OCI-M2 (cell line): Measurements from ENCODE around the gene LSM4.

ENCODE experiments used
- DNase-seq: peaks from one replicate; lab custom pipeline; 2025; ENCODE audit not compliant: unreplicated experiment; lab: John Stamatoyannopoulos, UW

The LSM4 gene

DNA sequence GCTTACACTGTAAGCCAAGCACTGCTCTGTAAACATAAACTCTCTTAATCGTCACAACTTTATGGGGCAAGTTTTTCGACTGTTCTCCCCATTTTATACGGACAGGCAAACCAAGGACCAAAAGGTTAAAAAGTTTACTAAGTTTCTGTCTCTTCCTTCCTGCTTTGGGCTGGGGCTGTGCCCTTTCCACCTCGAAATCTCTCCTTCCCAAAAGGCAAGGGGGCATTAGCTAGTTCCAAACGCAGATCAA, 43.7 kb downstream of the LSM4 start:
- no peak for DNase-seq

GRCh38 chr19:18278521-18279265, 44.2 kb downstream of the LSM4 start:
- no peak for DNase-seq

DNA sequence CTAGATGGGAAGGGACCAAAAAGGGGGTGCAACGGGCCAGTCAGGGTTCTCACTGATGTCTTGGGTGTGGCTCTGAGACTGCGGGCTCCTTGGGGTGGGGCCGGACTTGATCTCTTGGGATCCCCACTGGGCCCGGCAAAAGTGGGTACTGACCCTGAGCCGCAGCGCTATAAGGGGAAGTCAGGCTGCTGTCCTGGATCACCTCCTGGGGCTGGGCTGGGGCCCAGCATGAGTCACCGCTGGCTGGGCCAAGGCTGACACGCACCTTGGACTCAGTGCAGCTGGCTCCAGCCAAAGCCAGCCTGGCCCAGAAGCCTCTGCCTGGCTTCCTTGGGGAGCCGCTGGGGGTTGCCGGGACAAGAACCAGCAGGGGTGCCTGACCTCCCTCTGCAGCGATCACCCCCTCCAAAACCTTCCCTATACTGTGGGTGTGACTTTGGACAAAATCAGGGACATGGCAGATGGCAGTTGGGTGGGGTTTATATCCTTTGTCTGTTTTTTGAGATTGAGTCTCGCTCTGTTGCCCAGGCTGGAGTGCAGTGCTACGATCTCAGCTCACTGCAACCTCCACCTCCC, 48.0 kb downstream of the LSM4 start:
- no peak for DNase-seq

- DNase-seq = no peak
Measured at GRCh38 chr19:18274219-18274780, 48.6 kb downstream of the LSM4 start, which contains the start of gene IQCN. Gene IQCN (minus strand): TSS chr19:18274452. CDS start chr19:18269478, 4,974 bp downstream.

DNA sequence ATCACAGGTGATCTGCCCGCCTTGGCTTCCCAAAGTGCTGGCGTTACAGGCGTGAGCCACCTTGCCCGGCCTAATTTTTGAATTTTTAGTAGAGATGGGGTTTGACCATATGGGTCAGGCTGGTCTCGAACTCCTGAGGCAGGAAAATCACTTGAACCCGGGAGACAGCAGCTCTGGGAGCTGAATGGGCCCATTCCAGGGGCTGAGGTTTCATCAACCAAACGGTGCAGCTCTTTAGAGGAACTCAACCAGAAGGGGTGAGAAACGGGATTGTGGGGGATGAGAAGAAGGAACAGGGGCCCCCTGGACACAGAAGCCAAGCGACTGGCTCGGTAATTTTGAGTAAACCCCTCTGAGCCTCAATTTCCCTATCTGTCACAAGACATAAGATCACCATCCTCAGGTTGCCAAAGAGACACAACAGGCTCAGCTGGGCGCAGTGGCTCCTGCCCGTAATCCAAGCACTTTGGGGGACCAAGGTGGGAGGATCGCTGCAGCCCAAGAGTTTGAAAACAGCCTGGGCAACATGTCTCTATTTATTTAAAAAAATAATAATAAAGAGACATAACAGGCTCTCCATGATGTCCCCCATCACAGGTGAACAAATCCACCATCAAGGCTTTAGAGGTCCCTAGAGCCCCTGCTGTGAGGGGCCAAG, 49.2 kb downstream of the LSM4 start:
- no peak for DNase-seq

DNA sequence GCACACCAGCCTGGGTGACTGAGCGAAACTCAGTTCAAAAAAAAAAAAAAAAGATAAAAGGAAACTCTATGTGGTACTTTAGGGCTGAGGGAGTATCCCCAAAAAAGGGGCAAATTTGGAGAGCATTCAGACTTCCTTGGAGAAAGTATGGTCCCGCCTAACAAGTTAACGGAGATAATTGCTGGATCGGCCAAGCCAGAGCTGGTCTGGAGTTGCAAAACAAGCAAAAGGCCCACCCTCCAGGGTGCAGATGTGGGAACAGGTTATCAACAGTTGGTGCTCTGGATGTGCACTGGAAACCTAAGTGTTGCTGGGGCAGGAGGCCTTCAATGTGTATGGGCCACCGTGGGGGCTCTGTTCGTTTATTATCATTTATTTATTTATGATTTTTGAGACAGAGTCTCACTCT, 51.4 kb downstream of the LSM4 start:
- no peak for DNase-seq

GRCh38 chr19:18270326-18270725, 52.5 kb downstream of the LSM4 start:
- no peak for DNase-seq

DNA sequence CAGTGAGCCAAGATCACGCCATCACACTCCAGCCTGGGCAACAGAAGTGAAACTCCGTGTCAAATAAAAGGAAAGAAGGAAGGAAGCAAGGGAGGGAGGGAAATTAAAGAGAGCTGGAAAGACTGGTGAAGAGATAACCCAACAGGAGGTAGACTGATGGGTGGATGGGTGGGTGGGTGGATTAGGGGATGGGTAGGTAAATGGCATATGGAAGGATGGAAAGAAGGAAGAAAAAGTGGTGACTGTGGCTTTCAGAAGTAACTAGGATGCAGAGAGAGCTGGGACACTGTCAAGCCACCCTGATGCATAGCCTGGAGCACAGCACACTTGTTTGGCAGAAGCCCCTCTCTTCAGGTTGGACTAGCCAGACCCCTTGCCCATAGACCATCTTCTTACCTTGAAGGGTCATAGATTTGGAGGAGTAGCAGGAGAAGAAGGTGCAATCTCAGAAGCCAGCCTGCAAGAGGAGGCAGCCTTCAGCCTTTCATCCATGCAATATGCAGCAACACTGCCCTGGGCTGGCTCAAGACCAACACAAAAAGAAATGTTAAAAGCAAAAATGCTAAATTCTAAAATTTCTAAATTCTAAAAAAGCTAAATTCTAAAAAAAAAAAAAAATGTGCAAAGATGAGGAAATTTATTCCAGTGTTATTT, 53.7 kb downstream of the LSM4 start:
- no peak for DNase-seq

GRCh38 chr19:18266771-18267686, 55.8 kb downstream of the LSM4 start:
- no peak for DNase-seq

- no peak for DNase-seq
Measured at GRCh38 chr19:18265582-18265981, 57.3 kb downstream of the LSM4 start.

DNA sequence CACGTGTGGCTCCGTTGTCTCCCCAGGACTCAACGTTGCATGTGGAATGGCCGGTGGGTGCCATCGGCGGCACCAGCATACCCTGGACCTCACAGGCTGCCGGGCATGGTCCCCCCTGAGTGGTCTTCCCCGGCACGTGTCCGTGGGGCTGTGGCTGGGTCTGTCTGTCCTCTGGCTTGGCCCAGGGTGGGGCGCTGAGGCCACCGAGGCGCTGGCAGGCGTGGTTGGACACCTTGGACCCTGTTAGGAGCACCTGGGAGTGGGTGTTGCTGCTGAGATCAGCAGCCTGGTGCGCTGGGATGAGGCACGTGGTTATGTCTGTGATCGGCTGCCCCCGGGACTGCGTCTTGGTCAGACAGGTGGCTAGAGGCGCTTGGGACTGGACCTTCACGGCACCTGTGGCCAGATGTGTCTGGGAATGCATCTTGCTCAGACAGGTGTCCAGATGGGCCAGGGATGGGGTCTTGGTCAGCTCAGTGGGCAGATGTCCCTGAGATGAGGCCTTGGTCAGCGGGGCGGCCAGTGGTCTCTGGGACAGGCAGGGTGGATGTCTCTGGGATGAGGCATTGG, 57.8 kb downstream of the LSM4 start:
- DNase-seq = no peak

DNA sequence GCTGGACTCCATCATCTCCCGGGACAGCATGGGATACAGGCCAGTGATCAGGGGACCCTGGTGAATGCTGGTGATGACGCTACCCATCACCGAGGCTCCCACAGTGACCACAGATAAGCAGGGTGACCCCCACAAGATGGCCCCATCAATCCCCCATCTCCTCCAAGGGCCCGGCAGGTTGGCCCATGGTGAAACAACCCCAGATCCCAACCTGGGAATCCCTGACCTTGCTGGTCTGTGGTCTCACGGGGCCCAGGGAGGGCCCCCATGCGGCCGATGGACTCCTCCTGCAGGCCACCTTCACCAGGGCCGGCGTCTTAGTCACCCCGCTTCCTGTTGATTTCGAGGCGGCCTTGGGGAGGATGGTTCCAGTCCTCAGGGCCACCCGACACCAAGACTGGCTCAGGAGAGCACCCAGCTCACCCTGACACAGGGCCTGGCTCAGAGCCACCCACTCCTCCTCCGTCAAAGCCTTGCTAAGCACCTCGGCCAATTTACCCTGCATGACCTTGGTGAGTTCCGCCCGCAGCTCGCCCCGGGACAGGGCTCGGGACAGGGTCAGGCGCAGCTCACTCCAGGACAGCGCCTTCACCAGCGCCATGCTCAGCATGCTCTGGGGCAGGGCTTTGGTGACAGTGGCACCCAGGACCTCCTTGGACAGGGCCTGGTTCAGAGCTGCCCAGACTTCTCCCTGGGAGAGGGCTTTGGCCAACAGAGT, 58.6 kb downstream of the LSM4 start:
- DNase-seq = no peak

DNA sequence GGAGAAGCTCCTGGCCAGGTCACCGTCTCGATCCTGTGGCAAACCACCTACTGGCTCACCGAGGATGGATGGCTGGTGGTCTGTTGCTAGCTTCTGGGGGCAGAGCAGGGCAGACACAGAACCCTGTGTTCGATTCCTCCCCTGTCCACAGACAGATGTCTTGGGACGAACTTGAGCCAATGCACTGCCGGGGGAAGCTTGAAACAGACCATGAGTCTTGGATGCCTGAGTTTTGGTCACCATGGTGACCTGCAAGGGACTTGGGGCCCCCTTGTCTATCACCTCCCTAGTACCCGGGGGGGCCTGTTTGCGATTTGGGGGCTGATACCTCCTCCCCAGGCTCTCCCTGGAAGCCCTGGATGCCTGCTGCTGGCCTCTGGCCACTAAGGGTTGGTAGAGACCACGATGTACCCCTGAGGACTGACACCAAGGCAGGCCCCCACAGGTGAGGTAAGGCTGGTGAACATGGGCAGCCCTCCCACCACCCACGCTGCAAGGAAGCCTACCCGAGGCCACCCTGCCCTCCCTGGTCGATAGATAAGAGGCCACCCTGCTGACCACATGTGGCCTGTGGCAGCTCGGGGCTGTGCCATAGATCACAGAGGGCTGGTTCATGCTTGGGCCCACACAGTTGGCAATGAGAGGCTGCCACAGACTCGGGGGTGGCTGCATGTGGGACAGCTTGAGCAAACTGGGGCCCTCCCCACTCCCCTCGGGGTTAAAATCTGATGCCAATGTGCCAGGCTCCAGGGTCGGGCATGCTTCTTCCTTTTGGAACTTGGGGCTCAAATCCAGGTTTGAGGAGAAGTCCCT, 59.3 kb downstream of the LSM4 start:
- DNase-seq = no peak

DNA sequence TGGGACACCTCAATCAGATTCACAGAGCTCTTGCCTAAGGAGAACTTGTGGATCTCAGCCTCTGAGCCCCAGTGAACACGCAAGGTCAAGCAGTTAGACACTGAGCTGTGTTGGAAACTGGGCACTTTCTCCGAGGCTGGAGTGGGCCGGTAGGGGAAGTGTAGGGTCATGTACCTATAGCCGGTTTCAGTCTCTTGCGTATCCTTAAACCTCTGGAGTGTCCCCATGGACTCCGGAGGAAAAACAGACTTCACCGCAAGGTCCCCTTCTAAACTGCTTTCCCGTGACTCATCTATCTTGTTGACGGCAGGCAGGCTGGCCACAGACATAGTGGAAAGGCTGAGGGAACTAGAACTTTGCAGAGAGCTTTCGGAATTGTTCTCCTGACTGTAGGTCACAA, 60.0 kb downstream of the LSM4 start:
- no peak for DNase-seq

DNA sequence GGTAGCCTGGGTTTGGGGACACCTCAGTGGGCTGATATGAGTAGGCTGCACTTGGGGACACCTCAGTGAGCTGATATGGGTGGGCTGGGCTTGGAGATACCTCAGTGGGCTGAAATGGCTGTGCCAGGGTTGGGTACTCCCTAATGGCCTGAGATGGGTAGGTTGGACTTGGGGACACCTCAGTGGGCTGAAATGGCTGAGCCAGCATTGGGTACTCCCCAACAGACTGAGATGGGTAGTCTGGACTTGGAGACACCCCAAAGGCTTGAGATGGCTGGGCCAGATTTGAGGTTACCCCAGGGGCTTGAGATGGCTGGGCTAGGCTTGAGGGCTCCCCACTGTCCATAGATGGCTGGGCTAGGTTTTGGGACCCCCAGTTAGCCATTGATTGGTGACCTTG, 60.7 kb downstream of the LSM4 start:
- DNase-seq = no peak

DNA sequence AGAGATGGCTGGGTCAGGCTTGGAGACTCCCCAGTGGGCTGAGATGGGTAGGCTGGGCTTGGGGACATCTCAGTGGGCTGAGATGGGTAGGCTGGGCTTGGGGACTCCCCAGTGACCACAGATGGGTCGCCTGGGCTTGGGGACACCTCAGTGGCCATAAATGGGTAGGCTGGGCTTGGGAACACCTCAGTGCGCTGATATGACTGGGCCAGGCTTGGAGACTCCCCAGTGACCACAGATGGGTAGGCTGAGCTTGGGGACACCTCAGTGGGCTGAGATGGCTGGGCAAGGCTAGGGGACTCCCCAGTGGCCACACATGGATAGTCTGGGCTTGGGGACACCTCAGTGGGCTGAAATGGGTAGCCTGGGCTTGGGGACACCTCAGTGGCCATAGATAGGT, 61.4 kb downstream of the LSM4 start:
- DNase-seq = no peak

- no peak for DNase-seq
Measured at GRCh38 chr19:18259893-18260292, 63.0 kb downstream of the LSM4 start.

DNA sequence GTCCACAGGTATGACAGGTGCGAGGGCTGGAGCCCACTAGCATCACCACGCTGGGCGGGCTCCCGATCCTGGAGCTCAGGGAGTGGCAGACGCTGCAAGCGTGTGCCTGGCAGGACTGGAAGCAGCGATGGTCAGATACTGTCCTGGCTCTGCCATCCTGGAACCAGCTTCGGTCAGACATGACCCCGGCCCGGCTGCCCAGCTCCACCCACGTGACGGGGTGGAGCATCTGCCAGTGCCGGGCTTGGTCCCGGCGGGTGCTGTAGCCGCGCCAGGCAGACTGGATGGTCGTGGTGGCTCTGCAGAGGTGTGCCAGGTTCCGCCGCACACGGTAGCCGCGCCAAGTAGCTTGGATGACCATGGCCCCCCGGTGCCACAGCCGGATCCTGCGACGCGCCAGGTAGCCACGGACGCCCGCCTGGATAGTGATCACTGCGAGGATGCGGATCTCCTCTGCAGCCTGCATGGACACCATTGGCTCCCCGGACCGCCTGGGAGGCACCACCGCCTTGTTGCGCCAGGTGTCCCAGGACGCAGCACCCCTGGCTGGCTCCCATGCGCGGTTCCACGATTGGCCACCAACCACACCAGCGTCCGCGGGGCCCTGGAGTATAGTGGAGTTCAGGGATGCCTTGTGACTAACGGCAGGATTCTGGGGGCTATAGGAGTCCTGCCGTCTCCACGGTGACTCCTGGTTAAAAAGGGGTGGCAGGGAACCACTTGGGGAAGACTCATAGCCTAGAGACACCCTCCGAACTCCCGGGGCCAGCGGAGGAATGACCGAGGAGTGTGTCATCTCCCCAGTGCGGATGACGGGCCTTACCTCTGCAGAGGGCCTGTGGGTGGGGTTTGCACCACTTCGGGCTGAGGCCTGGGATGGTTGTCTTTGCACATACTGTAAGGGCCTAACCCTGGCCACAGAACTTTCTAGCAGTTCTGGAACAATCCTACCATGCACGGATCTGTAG, 65.1 kb downstream of the LSM4 start:
- no peak for DNase-seq
